ENCODE results near the gene FLT1.

The FLT1 gene

GRCh38 chr13:28452755-28453154 is 42.2 kb downstream of the FLT1 start:
- DNase-seq = no peak

DNA sequence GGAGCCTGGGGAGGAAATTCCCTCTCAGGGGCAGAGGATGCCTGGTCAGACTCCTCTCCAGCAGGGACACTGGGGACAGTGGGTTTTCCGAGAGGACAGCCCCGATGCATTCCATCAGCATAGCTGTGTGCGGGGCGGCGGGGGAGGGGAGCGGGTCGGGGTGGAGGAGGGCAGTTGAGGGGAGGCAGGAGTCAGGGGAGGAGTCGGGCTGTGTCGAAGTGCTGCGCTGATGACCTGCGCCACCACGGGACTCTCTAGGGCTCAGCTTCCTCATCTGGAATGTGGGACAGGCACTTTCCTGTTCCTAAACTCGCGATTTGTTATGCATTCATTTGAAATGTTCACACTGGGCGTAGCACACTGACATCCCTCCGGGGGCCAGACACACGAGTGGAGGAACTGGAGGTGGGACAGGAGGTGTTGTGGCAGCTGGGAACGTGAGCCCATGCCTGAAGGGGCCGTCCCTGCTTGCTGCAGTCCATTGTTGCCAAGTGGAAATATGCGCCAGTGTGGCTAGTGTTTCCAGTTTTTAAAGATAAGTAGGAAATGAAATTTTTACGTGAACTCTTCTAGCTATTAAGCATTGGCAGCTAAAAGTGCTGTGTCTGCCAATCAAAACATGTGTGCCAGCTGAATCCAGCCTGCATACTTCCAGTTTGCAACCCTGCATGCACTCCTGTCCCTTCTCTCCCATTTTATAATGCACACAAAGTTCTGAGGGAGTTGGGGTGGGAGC is 43.3 kb downstream of the FLT1 start:
- DNase-seq = no peak

GRCh38 chr13:28449826-28450773 is 44.8 kb downstream of the FLT1 start:
- DNase-seq = no peak

DNA sequence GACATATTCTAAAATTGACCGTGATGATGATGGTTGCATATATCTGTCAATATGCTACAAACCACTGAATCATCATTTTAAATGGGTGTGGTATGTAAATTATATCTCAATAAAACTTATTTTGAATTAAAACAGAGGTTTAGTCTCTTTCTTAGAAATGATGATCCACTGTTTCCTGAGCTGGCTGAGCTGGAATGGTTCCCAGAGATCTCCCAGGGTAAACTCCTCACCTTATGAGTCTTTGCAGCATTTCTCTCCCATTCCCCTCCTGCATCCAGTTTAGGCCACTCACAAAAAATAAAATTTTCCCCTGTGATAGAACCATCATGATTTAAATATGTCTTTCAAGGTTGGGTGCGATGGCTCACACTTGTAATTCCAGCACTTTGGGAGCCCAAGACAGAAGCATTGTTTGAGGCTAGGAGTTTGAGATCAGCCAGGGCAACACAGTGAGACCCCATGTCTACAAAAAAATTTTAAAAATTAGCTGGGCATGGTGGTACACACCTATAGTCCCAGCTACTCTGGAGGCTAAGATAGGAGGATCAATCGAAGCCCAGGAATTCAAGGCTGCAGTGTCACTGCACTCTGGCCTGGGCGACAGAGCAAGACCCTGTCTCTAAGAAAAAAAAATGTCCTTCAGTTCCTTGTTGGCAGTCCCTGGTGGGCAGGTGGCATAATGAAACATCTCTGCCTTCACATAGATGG is 46.1 kb downstream of the FLT1 start:
- no peak for DNase-seq

GRCh38 chr13:28447989-28448388 is 46.9 kb downstream of the FLT1 start:
- DNase-seq = no peak

DNA sequence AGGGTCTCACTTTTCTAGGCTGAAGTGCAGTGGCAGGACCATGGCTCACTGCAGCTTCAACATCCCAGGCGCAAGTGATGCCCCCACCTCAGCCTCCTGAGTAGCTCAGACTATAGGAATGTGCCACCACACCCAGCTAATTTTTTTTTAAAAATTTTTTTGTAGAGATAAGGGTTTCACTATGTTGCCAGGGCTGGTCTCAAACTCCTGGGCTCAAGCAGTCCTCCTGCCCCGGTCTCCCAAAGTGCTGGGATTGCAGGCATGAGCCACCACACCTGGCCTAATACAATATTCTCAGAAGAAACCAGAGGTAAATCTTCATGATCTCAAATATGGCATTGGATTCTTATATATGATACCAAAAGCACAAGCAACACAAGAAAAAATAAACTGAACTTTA is 47.7 kb downstream of the FLT1 start:
- DNase-seq = no peak

- DNase-seq = no peak
Observed at GRCh38 chr13:28442839-28443238, 52.1 kb downstream of the FLT1 start.

GRCh38 chr13:28441529-28441928 is 53.4 kb downstream of the FLT1 start:
- no peak for DNase-seq

DNA sequence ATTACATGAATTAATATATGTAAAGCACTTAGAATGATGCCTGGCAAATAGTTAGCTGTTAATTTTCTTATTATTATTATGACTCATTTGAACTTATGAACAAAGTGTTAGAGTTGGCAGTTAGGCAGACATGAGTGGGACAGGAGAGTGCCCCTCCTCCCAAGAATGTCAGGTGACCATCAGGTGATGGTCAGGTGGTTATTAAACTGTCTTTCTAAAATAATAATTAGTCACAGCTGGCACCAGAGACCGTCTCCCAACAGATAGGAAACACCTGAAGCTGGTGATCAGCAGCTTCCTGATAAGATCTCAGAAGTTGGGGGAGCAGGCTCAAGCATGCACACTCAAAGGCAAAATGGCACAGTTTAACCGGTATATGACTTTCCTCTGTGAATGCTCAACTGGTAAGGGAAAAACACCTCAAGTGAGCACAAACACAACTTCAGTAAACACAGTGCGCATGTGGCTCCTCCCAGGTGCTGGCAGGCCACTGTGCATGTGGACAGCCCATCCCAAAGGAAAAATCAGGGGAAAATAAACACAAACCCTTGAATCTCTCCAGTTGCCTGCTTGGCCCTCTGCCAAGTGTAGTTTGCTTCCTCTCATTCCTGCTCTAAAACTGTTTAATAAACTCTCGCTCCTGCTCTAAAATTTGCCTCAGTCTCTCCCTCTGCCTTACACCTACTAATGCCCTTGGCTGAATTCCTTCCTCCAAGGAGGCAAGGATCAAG is 54.0 kb downstream of the FLT1 start:
- DNase-seq = no peak

- no peak for DNase-seq
Observed at GRCh38 chr13:28438598-28439334, 56.2 kb downstream of the FLT1 start.

DNA sequence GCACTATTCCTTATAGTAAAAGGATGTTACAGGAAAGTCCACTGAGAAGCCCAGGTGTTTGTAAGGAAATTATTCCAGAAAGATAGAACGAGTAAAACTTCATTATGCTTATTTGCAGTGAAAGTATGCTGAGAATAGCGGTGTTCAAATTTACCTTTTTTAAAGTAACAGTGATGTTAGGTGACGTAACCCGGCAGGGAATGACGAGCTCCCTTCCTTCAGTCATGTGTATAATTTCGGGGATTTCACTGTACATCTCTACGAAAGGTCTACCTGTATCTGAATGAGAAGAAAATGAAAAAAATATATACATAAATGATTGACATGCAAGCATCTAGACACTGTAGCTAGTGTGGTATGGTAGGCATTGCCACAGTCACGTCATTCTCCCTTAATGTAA is 56.9 kb downstream of the FLT1 start:
- DNase-seq = no peak

GRCh38 chr13:28435917-28436316 is 59.0 kb downstream of the FLT1 start:
- DNase-seq = no peak

DNA sequence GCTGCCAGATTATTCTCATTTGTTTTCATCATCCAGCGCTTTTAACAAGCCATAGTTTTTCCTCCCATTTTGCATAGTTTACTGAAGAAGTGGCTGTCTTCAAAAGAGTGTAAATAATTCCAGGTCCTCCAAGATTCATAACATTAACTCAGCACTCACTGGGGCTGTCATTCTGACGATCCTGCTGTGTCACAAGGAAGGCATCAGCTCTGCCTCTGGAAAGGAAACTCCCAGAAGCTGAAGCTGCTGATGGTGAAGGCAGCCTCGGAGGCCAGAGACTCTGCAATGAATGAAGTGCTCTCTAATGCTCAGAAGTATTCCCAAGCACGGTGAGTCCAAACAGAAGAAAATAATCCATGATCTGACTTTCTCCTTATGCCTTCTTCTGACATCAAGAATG is 60.0 kb downstream of the FLT1 start:
- no peak for DNase-seq

- no peak for DNase-seq
Observed at GRCh38 chr13:28432816-28433560, 61.9 kb downstream of the FLT1 start.

- no peak for DNase-seq
Observed at GRCh38 chr13:28429685-28430290, 65.1 kb downstream of the FLT1 start.

DNA sequence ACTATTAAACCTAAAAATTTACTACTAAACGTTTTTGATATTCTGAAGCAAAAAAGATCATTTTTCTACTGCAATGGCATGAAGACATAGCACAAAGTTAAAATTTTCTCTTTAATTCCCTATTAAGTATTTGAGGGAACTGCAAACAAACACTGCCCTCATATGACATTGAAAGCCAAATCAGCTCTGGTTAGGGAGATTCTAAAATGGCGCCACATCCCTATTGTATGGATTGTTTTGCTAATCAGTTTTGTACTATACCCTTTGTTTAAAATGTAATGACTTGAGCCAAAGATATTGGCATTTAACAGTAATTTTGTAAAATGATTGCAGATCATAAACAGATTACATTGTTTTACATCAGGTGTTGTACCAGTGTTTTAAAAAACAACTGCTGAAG is 65.8 kb downstream of the FLT1 start:
- no peak for DNase-seq

- DNase-seq = no peak
Observed at GRCh38 chr13:28426381-28426780, 68.5 kb downstream of the FLT1 start.

GRCh38 chr13:28425793-28426192 is 69.1 kb downstream of the FLT1 start:
- no peak for DNase-seq

DNA sequence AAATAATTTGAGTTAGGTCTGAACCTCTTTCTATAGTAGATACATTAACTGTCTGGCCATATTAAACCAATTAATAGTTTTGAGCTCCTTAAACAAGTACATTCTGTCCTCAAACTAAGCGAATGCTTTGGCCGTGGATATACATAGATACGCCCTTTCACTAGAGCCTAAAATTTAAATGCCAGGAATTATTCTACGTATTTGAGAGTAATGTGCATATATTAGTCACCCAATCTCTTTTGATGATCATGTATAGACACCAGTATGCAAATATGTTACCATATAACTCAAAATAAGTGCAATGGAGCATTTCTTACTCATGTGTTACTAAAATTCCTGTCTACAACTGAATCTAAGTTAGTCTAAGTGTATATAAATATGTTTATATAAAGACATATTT is 70.4 kb downstream of the FLT1 start:
- DNase-seq = no peak

GRCh38 chr13:28423010-28423409 is 71.9 kb downstream of the FLT1 start:
- peak; percentile 7 for DNase-seq
